ENCODE data around the gene TCEA2.
A peak's percentile ranks its signal among the peaks of the same experiment; 100 is the strongest.

The TCEA2 gene

DNA sequence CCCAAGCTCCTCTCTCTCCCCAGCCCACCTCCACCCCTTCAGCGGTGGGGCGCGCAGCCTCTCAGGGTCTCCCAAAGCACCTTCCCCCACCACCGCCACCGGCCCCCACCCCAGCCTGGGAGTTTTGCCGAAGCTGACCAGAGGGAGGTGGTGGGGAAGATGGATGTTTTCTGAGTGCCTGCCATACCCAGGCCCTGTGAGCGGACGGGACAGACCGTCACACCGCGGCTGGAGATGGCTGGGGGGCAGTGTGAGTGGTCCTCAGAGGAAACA is 21.3 kb upstream of the TCEA2 start:
- Mint-ChIP-seq H3K27ac (no peak overlapping the region), H3K9me3 (no peaks in the 10 kb centered on the region), H3K27me3 (ENCODE audit: low read depth) (peaks cover 88% of the 10 kb centered on the region), H3K4me1 (no peaks in the 10 kb centered on the region), H3K36me3 (ENCODE audit: low read depth) (no peaks in the 10 kb centered on the region), H3K4me3 (no peak overlapping the region)
- no peak for TF ChIP-seq CTCF (IDR thresholded peaks at IDR 0.05; ENCODE audit: unreplicated experiment in 3 of 3)

- Mint-ChIP-seq H3K4me3 (peak overlapping the region in 1 of 3 experiments; percentile 61), H3K27ac (no peak overlapping the region), H3K27me3 (ENCODE audit: low read depth) (peaks cover 90% of the 10 kb centered on the region), H3K36me3 (ENCODE audit: low read depth) (no peaks in the 10 kb centered on the region), H3K4me1 (no peaks in the 10 kb centered on the region), H3K9me3 (no peaks in the 10 kb centered on the region)
- TF ChIP-seq CTCF (IDR thresholded peaks at IDR 0.05; ENCODE audit: unreplicated experiment in 3 of 3): no peak
Observed at GRCh38 chr20:64042054-64042781, 20.8 kb upstream of the TCEA2 start.

GRCh38 chr20:64043768-64044167 is 19.2 kb upstream of the TCEA2 start:
- H3K27ac Mint-ChIP-seq: no peak overlapping the region
- H3K9me3 Mint-ChIP-seq: no peaks in the 10 kb centered on the region
- no peak for TF ChIP-seq CTCF (IDR thresholded peaks at IDR 0.05; ENCODE audit: unreplicated experiment in 3 of 3)
- peak overlapping the region in 2 of 3 experiments; percentile 1 to 9 for H3K4me3 Mint-ChIP-seq
- no peaks in the 10 kb centered on the region for H3K36me3 Mint-ChIP-seq (ENCODE audit: low read depth)
- H3K27me3 Mint-ChIP-seq (ENCODE audit: low read depth): peaks cover 87% of the 10 kb centered on the region
- no peaks in the 10 kb centered on the region for H3K4me1 Mint-ChIP-seq

- Mint-ChIP-seq H3K27ac (no peak overlapping the region), H3K4me3 (peak overlapping the region; percentile 8 to 35 (median 17)), H3K36me3 (ENCODE audit: low read depth) (no peaks in the 10 kb centered on the region), H3K4me1 (no peaks in the 10 kb centered on the region), H3K27me3 (ENCODE audit: low read depth) (peaks cover 83% of the 10 kb centered on the region), H3K9me3 (no peaks in the 10 kb centered on the region)
- no peak for TF ChIP-seq CTCF (IDR thresholded peaks at IDR 0.05; ENCODE audit: unreplicated experiment in 3 of 3)
Observed at GRCh38 chr20:64044484-64045247, 18.3 kb upstream of the TCEA2 start.

DNA sequence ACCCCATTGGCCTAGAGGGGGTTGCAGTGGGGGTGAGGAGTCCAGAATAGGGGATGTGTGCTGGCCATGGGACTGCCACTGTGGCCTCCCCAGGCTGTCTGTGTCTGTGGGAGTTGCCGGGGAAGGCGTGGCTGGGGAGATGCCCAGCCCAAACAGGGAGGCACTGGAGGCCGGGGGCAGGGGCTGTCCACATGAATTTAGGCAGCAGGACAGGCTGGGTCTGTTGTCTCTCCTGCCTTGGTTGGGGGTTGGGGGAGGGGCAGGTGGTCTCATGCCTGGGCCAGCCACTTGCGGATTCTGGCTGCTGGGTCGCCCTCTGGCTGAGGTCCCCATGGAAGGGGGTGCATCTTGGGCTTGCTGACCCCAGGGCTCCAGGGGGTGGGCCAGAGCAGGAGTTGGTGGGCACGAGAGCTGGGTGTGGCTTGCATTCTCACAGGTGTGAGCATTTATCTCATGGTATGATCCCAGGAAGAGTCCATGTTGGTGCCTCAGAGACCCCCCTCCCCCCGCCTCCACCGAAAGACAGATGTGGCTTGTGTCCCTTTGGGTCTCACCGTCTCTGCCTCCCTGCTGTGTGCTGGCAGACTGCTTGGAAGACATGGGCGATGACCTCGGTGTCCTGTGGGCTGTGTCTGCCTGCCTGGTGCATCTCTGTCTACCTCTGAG is 17.5 kb upstream of the TCEA2 start:
- H3K27ac Mint-ChIP-seq: no peak overlapping the region
- no peaks in the 10 kb centered on the region for H3K4me1 Mint-ChIP-seq
- H3K36me3 Mint-ChIP-seq (ENCODE audit: low read depth): no peaks in the 10 kb centered on the region
- H3K4me3 Mint-ChIP-seq: peak overlapping the region in 1 of 3 experiments; percentile 45
- no peak for TF ChIP-seq CTCF (IDR thresholded peaks at IDR 0.05; ENCODE audit: unreplicated experiment in 3 of 3)
- H3K27me3 Mint-ChIP-seq (ENCODE audit: low read depth): peaks cover 83% of the 10 kb centered on the region
- no peaks in the 10 kb centered on the region for H3K9me3 Mint-ChIP-seq
